Ramos (cell line): ENCODE measurements around the gene DDX25.

Experiments
- in situ Hi-C: fragments of 300-500 bp; cut with MboI; formaldehyde crosslinking; loops from one replicate; pipeline ENCODE4 v1.14.3; 2022; ENCODE audit warnings: low sequenced_read_pairs; ENCODE audit not compliant: unreplicated experiment

The DDX25 gene

DNA sequence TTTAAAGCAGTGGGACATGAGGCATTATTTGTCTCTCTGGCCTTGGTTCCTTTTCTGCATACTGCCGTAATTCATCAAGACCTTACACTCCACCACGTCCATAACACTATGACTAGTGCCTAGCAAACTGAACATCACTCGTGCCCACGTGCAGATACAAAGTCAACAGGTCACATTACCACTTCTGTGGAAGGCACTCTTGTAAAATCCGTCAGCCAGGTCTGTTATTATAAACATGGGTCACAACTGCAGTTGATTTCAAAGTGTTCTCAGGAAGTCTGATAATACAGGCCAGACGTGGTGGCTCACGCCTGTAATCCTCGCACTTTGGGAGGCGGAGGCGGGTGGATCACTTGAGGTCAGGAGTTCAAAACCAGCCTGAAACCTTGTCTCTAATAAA, 55.6 kb downstream of the DDX25 start:
- in situ Hi-C loops = no loop called here

DNA sequence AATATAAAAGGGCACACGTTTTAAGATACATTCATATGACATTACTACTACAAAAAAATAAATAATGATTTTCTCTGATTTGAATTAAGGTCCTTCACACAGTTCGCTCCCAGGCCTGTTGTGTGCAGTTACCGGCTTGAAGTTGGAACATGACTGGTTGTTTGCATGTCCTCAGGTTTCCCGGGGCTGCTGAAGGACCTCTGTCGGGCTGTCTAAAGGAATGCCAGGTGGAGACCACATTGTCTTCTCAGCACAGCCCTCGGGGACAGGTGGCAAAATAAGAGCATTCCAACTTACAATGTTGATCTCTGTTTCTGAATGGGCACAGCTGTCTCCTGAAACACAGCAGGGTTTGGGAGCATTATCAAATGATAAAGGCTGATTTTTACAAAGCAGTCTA, 56.5 kb downstream of the DDX25 start:
- in situ Hi-C loops = no loop called here

GRCh38 chr11:125967515-125967914, 63.2 kb downstream of the DDX25 start:
- in situ Hi-C loops = no loop called here

- in situ Hi-C loops = no loop called here
Measured at GRCh38 chr11:125968354-125968753, 64.0 kb downstream of the DDX25 start.

DNA sequence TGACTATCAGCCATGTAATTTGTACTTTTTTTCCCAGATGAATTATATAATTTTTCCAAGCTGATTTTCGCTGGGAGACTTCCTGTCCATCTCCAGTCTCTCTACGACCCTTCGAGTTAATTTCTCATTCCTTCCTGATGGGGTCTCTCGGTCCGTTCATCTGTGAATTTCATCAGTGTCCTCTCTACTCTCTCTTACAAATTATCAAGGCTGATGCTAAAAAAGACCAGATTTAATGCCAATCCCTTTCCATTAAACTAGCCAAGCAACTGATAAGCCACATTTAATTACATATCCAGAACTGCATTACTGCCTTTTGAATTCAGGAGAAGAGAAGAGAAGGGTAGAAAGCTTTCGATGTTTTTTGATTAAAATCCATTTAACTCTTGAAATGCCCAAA, 67.3 kb downstream of the DDX25 start:
- in situ Hi-C loops = no loop called here

DNA sequence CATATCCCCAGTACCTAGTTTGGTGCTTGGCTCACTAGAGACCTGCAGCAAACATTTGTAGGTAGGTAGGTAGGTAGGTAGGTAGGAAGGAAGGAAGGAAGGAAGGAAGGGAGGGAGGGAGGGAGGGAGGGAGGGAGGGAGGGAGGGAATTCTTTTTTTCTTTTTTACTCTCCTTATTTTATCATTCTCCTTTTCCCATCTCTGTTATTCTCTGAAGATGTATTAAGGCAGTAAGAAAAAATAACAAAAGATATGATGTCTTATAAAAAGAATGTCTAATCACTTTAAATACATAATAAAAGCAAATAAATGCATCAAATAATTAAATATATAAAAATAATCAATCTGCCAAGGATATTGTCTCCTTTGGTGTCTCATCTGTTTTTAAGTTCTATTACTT, 70.0 kb downstream of the DDX25 start:
- in situ Hi-C loops = no loop called here

- in situ Hi-C loops = no loop called here
Measured at GRCh38 chr11:125975634-125976033, 71.3 kb downstream of the DDX25 start.

DNA sequence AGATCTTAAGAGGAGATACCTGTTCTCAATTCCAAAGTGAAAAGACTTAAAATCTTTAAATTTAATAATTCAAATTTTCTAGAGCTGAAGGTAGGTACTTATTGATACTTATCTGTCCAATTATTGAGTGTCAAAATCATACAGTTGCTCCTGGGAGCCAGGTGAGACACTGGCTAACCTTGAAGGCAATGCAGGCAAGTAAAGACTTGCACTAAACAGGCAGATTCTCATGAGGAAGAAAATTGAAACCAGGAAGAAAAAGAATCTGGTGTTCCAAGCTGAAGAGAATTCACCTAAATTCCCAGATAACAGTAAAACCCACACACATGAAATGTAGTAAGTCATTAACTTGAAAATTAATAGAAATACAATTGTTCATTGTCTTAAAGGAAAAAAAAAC, 71.8 kb downstream of the DDX25 start:
- in situ Hi-C loops = no loop called here

DNA sequence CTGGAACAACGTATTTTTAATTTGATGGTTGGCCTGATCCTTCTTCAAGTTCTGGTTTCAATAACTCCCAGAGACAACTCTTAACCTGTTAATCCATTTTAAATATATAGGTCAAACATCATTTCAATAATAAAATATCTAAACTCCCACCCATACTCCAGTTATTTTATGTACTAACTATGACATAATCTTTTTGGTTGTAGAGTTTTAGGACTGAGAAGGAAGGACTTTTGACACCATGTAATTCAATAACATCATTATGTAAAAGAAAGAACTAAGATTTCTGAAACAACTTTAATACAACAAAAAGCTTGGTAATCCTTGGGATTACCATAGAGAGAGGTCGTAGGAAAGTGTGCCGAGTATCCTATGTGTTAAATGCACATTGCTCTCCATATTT, 73.0 kb downstream of the DDX25 start:
- in situ Hi-C loops = no loop called here

- in situ Hi-C loops = no loop called here
Measured at GRCh38 chr11:125978181-125978716, 73.9 kb downstream of the DDX25 start.
